Spleen (tissue), 11 donors: ENCODE data around the gene FYN. TPM values are rescaled to one million over a fixed set of nuclear protein-coding genes. Genes with fewer than 3 reads are reported as not detected.

Experiments used
- DNase-seq: peaks from one replicate; pipeline ENCODE4 v3.0.0-alpha.2; 2020
- H3K27ac ChIP-seq, 8 donors: fragments of 200-600 bp; sonication (generic) in 7 of 8; 1 replicate in 4 of 8; 2 replicates in 4 of 8; pipeline versions ENCODE4 v1.5.0 to v1.8.0; 2016 to 2021; ENCODE audit warnings: inconsistent platforms in 4 of 8, mild to moderate bottlenecking in 4 of 8, moderate library complexity in 1 of 8
- H3K27me3 ChIP-seq, 7 donors: fragments of 200-600 bp; sonication (generic) in 6 of 7; replicated peaks in 1 of 7; 1 replicate in 4 of 7; 2 replicates in 3 of 7; pipeline versions ENCODE4 v1.5.0 to v1.8.0; 2016 to 2021; ENCODE audit warnings: inconsistent platforms in 3 of 7, mild to moderate bottlenecking in 1 of 7
- H3K36me3 ChIP-seq, 6 donors: fragments of 200-600 bp; sonication (generic) in 5 of 6; 1 replicate in 4 of 6; 2 replicates in 2 of 6; pipeline versions ENCODE4 v1.5.0 to v1.8.0; 2016 to 2021; ENCODE audit warnings: inconsistent platforms in 2 of 6
- H3K4me1 ChIP-seq, 6 donors: fragments of 200-600 bp; sonication (generic) in 5 of 6; 1 replicate in 3 of 6; 2 replicates in 3 of 6; pipeline versions ENCODE4 v1.5.0 to v1.8.0; 2016 to 2021; ENCODE audit warnings: inconsistent platforms in 3 of 6
- H3K4me3 ChIP-seq, 8 donors: fragments of 200-600 bp; sonication (generic) in 7 of 8; 1 replicate in 4 of 8; 2 replicates in 4 of 8; pipeline versions ENCODE4 v1.5.0 to v1.8.0; 2016 to 2021; ENCODE audit warnings: inconsistent platforms in 4 of 8, mild to moderate bottlenecking in 4 of 8, moderate library complexity in 2 of 8
- H3K9me3 ChIP-seq, 8 donors: fragments of 200-600 bp; sonication (generic) in 7 of 8; 1 replicate in 4 of 8; 2 replicates in 4 of 8; pipeline versions ENCODE4 v1.5.0 to v1.8.0; 2016 to 2021; ENCODE audit warnings: inconsistent platforms in 4 of 8
- CTCF ChIP-seq, 11 experiments: fragments of 200-600 bp in 7 of 11; fragments of 450-650 bp in 4 of 11; sonication (generic) in 4 of 11; IDR thresholded peaks in 8 of 11; conservative IDR thresholded peaks in 3 of 11; 1 replicate in 7 of 11; 2 replicates in 4 of 11; pipeline versions ENCODE4 v1.4.0 to v1.8.0; 2016 to 2021; ENCODE audit warnings: antibody characterized with exemption in 11 of 11, inconsistent platforms in 4 of 11, mild to moderate bottlenecking in 1 of 11
- POLR2A ChIP-seq, 3 donors: fragments of 450-650 bp; IDR thresholded peaks; one replicate each; pipeline ENCODE4 v1.5.1; 2017; ENCODE audit warnings: antibody characterized with exemption in 3 of 3, mild to moderate bottlenecking in 1 of 3
- POLR2AphosphoS5 ChIP-seq, 3 donors: sonication (generic); formaldehyde crosslinking; IDR thresholded peaks; one replicate each; pipeline ENCODE4 v1.5.1; 2017; ENCODE audit warnings: antibody characterized with exemption in 3 of 3
- WGBS, 5 donors: extraction: QIAGEN DNeasy Blood & Tissue Kit in 3 of 5; methylation state at CpG; one replicate each; pipeline versions ENCODE4 v1.1.5 to v1.1.7; 2013 to 2018; 5-methylcytosine and 5-hydroxymethylcytosine counted together
- intact Hi-C: fragments of 100-400 bp; cut with DNase I; formaldehyde crosslinking; loops from one replicate; pipeline ENCODE4 v1.15.0; 2023; ENCODE audit warnings: low total_unique reads
- polyA plus RNA-seq, 3 donors: library from polyadenylated mRNA; stranded (reverse); fragments of 200-250 nt; gene quantifications; one replicate each; pipeline ENCODE4 v1.2.1, GENCODE V29; 2013
- total RNA-seq, 7 donors: library from RNA; depleted of rRNA in 3 of 7; stranded (reverse); fragments of >200 nt in 3 of 7; fragmentation: NEBNext Ultra II Directional in 4 of 7; extraction: Animal tissue kit (Norgen Biotek cat#: 25700) in 4 of 7; gene quantifications; one replicate each; pipeline versions ENCODE4 v1.1.0 to v1.2.1, GENCODE V29; 2016 to 2021
- donor health status: healthy with polysubstance abuse.
- donor health status: DM: no; HTN: no; CAD: no; lungs with moderate emphysema.
- donor health status: DM: no; HTN: no; CAD: no.
- donor health status: Bipolar disorder and iron deficiency.
- donor health status: healthy.
- donor health status: DM: no; HTN: no; CAD: no.
- donor health status: DM: yes; HTN: yes; CAD: no.

The FYN gene
- total and polyA plus RNA-seq, 10 donors: 56.6 to 409 (median 205) TPM

DNA sequence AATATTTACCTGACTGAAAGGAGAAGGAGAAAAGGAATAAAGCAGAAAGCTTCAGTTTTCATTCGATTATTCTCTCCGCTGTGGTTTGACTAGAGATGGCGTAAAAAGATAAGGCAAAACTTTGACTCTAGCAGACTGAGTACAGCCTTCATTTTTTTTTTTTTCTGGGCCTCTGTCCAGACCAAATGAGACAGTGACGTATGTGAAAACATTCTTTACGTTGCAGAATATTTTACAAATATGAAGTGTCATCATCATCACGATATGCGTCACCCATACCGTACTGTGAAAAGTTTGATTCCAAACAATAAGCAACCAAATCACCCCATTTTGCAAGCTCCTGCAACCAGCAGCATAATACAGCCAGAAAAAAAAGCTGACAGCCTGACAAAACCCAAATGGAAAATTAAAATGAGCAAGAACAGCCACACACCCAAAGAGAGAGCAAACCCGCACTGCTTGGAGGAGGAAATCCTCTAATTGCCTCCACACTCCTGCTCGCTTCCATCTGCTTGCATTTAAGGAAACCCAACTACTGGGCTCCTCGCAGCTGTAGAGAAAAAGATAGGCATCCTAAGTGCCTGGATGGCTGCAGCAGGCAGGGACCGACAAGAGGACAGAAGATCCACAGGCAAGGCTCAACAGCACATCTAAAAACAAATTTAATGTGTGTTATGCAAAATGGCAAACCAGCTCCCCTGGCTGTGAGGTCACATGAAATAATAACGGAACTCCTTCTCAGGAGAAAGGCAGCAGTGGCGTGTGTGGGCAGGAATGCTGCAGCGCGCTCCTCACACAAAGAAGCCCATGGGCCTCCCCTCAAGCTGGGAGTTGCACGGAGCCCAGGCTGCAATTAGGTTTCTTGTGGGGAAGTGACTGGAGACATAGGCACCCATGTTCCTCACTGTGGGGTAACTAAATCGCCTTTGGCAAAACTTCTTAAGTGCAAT lies 113.1 kb downstream of the FYN start:
- H3K27me3 ChIP-seq: no peaks in the 10 kb centered on the region
- intact Hi-C loops: no loop called here
- WGBS, 5 donors: 47 to 59% (median 51%) methylated on average over 18 of the region's 18 CpGs
- peak overlapping the region in 5 of 8 donors; percentile 23 to 68 (median 31) for H3K4me3 ChIP-seq
- TF ChIP-seq CTCF (IDR thresholded peaks at IDR 0.05 in 8 of 11, conservative IDR thresholded peaks at IDR 0.05 in 3 of 11) (no peak), POLR2AphosphoS5 (IDR thresholded peaks at IDR 0.05) (peak; percentile 13 to 49 (median 18)), POLR2A (IDR thresholded peaks at IDR 0.05) (no peak)
- H3K36me3 ChIP-seq: no peaks in the 10 kb centered on the region
- no peaks in the 10 kb centered on the region for H3K9me3 ChIP-seq
- no peak for DNase-seq
- H3K4me1 ChIP-seq: peaks cover 39 to 88% (median 62%) of the 10 kb centered on the region in 6 donors
- H3K27ac ChIP-seq: peak overlapping the region; percentile 43 to 92 (median 82)

- WGBS, 5 donors: 43 to 60% (median 50%) methylated on average over 10 of the region's 10 CpGs
- intact Hi-C loops: no loop called here
- Histone ChIP-seq H3K27me3 (no peaks in the 10 kb centered on the region), H3K4me3 (peak overlapping the region in 7 of 8 donors; percentile 4 to 68 (median 28)), H3K27ac (peak overlapping the region; percentile 27 to 92 (median 82)), H3K9me3 (no peaks in the 10 kb centered on the region), H3K4me1 (peaks cover 41 to 88% (median 56%) of the 10 kb centered on the region in 6 donors), H3K36me3 (no peaks in the 10 kb centered on the region)
- TF ChIP-seq POLR2AphosphoS5 (IDR thresholded peaks at IDR 0.05): no peak
- no peak for TF ChIP-seq CTCF (IDR thresholded peaks at IDR 0.05 in 8 of 11, conservative IDR thresholded peaks at IDR 0.05 in 3 of 11)
- TF ChIP-seq POLR2A (IDR thresholded peaks at IDR 0.05): no peak
- DNase-seq: no peak
Observed at GRCh38 chr6:111759331-111759835, 113.9 kb downstream of the FYN start.

- peak overlapping the region; percentile 4 to 68 (median 26) for H3K4me3 ChIP-seq
- intact Hi-C loops: no loop called here
- H3K27me3 ChIP-seq: no peaks in the 10 kb centered on the region
- peaks cover 41 to 88% (median 55%) of the 10 kb centered on the region in 6 donors for H3K4me1 ChIP-seq
- peak overlapping the region; percentile 27 to 92 (median 82) for H3K27ac ChIP-seq
- DNase-seq: no peak
- no peaks in the 10 kb centered on the region for H3K9me3 ChIP-seq
- H3K36me3 ChIP-seq: peaks cover 0 to 5% (median 0%) of the 10 kb centered on the region in 6 donors
- 74 to 82% (median 78%) methylated on average over 11 of the region's 11 CpGs for WGBS, 5 donors
- TF ChIP-seq POLR2A (IDR thresholded peaks at IDR 0.05): peak in 1 of 3 donors; percentile 23
- no peak for TF ChIP-seq CTCF (IDR thresholded peaks at IDR 0.05 in 8 of 11, conservative IDR thresholded peaks at IDR 0.05 in 3 of 11)
- TF ChIP-seq POLR2AphosphoS5 (IDR thresholded peaks at IDR 0.05): peak in 2 of 3 donors; percentile 34 to 77
Observed at GRCh38 chr6:111758608-111759329, 114.5 kb downstream of the FYN start.
